BLaER1 treated with 17β-estradiol and CSF1 and Interleukin-3, amounts not matched to agents 10 nM and 100 nM (cell line): ENCODE results near the gene RAB27B.
A peak's percentile ranks its signal among the peaks of the same experiment; 100 is the strongest.
"Not testable (repeated sequence)": the region's sequence is repeated elsewhere in the genome, so short reads cannot be mapped to it uniquely, and the experiment has no call there.

Experiments used
- H3K27ac ChIP-seq, 11 experiments: shearing (Covaris generic); formaldehyde crosslinking; 2 replicates each; pipeline ENCODE4 v1.8.1; 2022
- H3K27me3 ChIP-seq, 11 experiments: shearing (Covaris generic); formaldehyde crosslinking; 2 replicates each; pipeline ENCODE4 v1.8.1; 2022
- H3K36me3 ChIP-seq, 11 experiments: shearing (Covaris generic); formaldehyde crosslinking; 2 replicates each; pipeline ENCODE4 v1.8.1; 2022
- H3K4me1 ChIP-seq, 10 experiments: shearing (Covaris generic); formaldehyde crosslinking; 2 replicates each; pipeline ENCODE4 v1.8.1; 2022
- H3K4me2 ChIP-seq, 11 experiments: shearing (Covaris generic); formaldehyde crosslinking; 2 replicates each; pipeline ENCODE4 v1.8.1; 2022
- H3K4me3 ChIP-seq, 10 experiments: shearing (Covaris generic); formaldehyde crosslinking; 2 replicates each; pipeline ENCODE4 v1.8.1; 2022
- H3K9ac ChIP-seq, 11 experiments: shearing (Covaris generic); formaldehyde crosslinking; 2 replicates each; pipeline ENCODE4 v1.8.1; 2022
- H3K9me3 ChIP-seq, 11 experiments: shearing (Covaris generic); formaldehyde crosslinking; replicated peaks in 1 of 11; 2 replicates each; pipeline ENCODE4 v1.8.1; 2022
- H4K20me1 ChIP-seq, 11 experiments: shearing (Covaris generic); formaldehyde crosslinking; 2 replicates each; pipeline ENCODE4 v1.8.1; 2022
- Cebpa-rat ChIP-seq, 11 experiments: shearing (Covaris generic); IDR thresholded peaks; 2 replicates each; pipeline ENCODE4 v1.8.1; 2022

The RAB27B gene

GRCh38 chr18:54807303-54807702 lies 21.0 kb upstream of the RAB27B start:
- TF ChIP-seq Cebpa-rat (IDR thresholded peaks at IDR 0.05): no peak
- Histone ChIP-seq H3K9ac (no peak overlapping the region), H3K27me3 (no peaks in the 10 kb centered on the region), H3K4me2 (peak overlapping the region; percentile 42 to 84 (median 61); a peak in 20 of 22 replicates), H3K9me3 (peaks cover 0 to 27% (median 10%) of the 10 kb centered on the region in 11 experiments; a peak in 11 of 22 replicates), H3K4me3 (no peak overlapping the region; a peak in 1 of 20 replicates), H4K20me1 (no peaks in the 10 kb centered on the region), H3K4me1 (peaks cover 30 to 46% (median 35%) of the 10 kb centered on the region in 10 experiments), H3K36me3 (no peaks in the 10 kb centered on the region), H3K27ac (peak overlapping the region in 9 of 11 experiments; percentile 63 to 87 (median 78); a peak in 16 of 22 replicates)

GRCh38 chr18:54810662-54811061 lies 17.6 kb upstream of the RAB27B start:
- H3K9ac ChIP-seq, H3K36me3 ChIP-seq, H3K27me3 ChIP-seq, H4K20me1 ChIP-seq, H3K4me2 ChIP-seq, H3K27ac ChIP-seq, H3K4me3 ChIP-seq: not testable (repeated sequence)
- Histone ChIP-seq H3K4me1 (peaks cover 17 to 26% (median 19%) of the 10 kb centered on the region in 10 experiments), H3K9me3 (peaks cover 0 to 11% (median 3%) of the 10 kb centered on the region in 11 experiments; a peak in 7 of 22 replicates)

GRCh38 chr18:54812885-54813284 lies 15.4 kb upstream of the RAB27B start:
- no peak overlapping the region for H3K4me3 ChIP-seq
- TF ChIP-seq Cebpa-rat (IDR thresholded peaks at IDR 0.05): no peak
- no peak overlapping the region for H3K9ac ChIP-seq
- no peaks in the 10 kb centered on the region for H3K27me3 ChIP-seq
- H3K27ac ChIP-seq: no peak overlapping the region
- H3K36me3 ChIP-seq: no peaks in the 10 kb centered on the region
- H3K4me1 ChIP-seq: peaks cover 0 to 5% (median 0%) of the 10 kb centered on the region in 10 experiments; a peak in 2 of 20 replicates
- H3K4me2 ChIP-seq: no peak overlapping the region
- peaks cover 0 to 5% (median 3%) of the 10 kb centered on the region in 11 experiments; a peak in 5 of 22 replicates for H3K9me3 ChIP-seq
- H4K20me1 ChIP-seq: no peaks in the 10 kb centered on the region

DNA sequence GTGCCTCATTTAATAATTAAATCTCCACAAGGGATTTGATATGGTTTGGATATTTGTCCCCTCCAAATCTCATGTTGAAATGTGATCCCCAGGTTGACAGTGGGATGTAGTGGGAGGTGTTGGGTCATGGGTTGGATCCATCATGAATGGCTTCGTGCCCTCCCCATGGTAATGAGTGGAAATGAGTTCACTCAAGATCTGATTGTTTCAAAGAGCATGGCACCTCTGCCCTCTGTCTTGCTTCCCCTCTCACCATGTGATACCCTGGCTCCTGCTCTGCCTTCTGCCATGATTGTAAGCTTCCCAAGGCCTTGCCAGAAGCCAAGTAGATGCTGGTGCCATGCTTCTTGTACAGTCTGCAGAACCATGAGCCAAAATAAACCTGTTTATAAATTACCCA lies 15.0 kb upstream of the RAB27B start:
- Histone ChIP-seq H3K4me1 (peaks cover 0 to 5% (median 0%) of the 10 kb centered on the region in 10 experiments; a peak in 1 of 20 replicates), H3K9ac (no peak overlapping the region), H4K20me1 (no peaks in the 10 kb centered on the region), H3K4me3 (no peak overlapping the region), H3K4me2 (no peak overlapping the region), H3K27ac (no peak overlapping the region), H3K36me3 (no peaks in the 10 kb centered on the region), H3K9me3 (peaks cover 0 to under 1% (median 0%) of the 10 kb centered on the region in 11 experiments; a peak in 2 of 22 replicates), H3K27me3 (no peaks in the 10 kb centered on the region)
- TF ChIP-seq Cebpa-rat (IDR thresholded peaks at IDR 0.05): no peak

GRCh38 chr18:54813977-54814565 lies 14.2 kb upstream of the RAB27B start:
- TF ChIP-seq Cebpa-rat (IDR thresholded peaks at IDR 0.05): no peak

GRCh38 chr18:54815086-54815485 lies 13.2 kb upstream of the RAB27B start:
- Histone ChIP-seq H3K27ac (no peak overlapping the region), H3K4me2 (no peak overlapping the region), H3K4me1 (peaks cover 0 to 5% (median 0%) of the 10 kb centered on the region in 10 experiments; a peak in 1 of 20 replicates), H3K4me3 (no peak overlapping the region), H3K9me3 (no peaks in the 10 kb centered on the region), H3K9ac (no peak overlapping the region), H4K20me1 (no peaks in the 10 kb centered on the region), H3K27me3 (no peaks in the 10 kb centered on the region), H3K36me3 (no peaks in the 10 kb centered on the region)
- no peak for TF ChIP-seq Cebpa-rat (IDR thresholded peaks at IDR 0.05)

More at GRCh38 chr18:54813977-54814565, 14.2 kb upstream of the RAB27B start:
- Histone ChIP-seq H3K4me2 (no peak overlapping the region), H3K36me3 (no peaks in the 10 kb centered on the region), H3K4me3 (no peak overlapping the region), H3K9ac (no peak overlapping the region), H3K27me3 (no peaks in the 10 kb centered on the region), H3K4me1 (peaks cover 0 to 5% (median 0%) of the 10 kb centered on the region in 10 experiments; a peak in 1 of 20 replicates), H3K9me3 (no peaks in the 10 kb centered on the region; a peak in 2 of 22 replicates), H4K20me1 (no peaks in the 10 kb centered on the region), H3K27ac (no peak overlapping the region)

DNA sequence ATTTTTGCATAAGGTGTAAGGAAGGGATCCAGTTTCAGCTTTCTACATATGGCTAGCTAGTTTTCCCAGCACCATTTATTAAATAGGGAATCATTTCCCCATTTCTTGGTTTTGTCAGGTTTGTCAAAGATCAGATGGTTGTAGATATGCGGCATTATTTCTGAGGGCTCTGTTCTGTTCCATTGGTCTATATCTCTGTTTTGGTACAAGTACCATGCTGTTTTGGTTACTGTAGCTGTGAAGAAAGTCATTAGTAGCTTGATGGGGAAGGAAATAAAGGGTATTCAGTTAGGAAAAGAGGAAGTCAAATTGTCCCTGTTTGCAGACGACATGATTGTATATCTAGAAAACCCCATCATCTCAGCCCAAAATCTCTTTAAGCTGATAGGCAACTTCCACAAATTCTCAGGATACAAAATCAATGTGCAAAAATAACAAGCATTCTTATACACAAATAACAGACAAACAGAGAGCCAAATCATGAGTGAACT lies 7.4 kb upstream of the RAB27B start:
- not testable (repeated sequence) for H3K9ac ChIP-seq, H3K9me3 ChIP-seq, H3K4me3 ChIP-seq, H3K4me2 ChIP-seq, H4K20me1 ChIP-seq, H3K36me3 ChIP-seq, H3K4me1 ChIP-seq, H3K27ac ChIP-seq, H3K27me3 ChIP-seq

DNA sequence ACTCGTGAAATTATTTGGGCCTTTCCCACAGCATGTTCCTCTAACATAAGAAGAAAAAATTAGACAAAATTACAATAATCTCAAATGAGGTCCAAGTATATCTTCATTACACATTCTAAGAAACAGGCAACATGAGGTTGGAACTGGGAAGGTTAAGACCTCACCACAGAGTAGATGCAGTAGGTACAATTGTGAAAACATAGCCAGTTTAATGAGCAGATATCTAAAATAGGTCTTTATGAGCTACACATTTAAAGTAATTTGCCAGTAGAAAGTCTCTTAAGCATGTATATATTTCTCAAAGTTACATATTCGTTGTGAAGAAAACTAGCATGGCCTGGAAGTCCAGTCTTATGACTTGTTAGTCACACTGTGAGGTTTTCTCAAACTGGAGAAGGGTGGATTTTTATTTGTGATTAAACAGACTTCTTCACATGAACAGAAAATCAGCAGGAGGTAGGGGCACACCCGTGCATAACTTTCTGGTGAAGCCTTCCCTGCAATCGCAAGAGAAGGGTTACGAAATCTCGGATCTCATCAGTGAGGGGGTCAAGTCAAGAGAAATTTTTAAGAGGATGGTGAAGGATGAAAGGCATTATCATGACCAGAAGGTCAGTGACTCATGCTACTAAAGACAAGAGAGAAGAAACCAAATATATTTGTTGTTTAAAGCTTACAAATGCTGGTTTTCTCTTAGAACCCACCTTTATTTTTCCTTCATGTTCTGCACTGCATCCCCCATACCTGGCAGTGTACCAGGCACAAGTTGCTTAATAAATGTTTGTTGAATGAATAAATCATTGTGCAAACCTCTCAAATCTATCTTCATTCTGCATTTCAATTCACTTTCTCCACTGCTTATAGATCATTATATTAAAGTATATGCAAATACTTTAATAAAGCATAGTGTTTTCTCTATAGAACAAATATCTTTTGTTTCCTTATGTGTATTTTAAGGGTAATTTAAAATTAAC lies 5.1 kb upstream of the RAB27B start:
- H3K27ac ChIP-seq: no peak overlapping the region
- TF ChIP-seq Cebpa-rat (IDR thresholded peaks at IDR 0.05): 0 out of 22 replicates have a peak, but pooled peaks of 2 of the 11 experiments have one; percentile 12 to 25
- no peak overlapping the region for H3K4me3 ChIP-seq

GRCh38 chr18:54824761-54825160 lies 3.5 kb upstream of the RAB27B start:
- H4K20me1 ChIP-seq: no peaks in the 10 kb centered on the region
- no peaks in the 10 kb centered on the region for H3K36me3 ChIP-seq
- peaks cover 0 to 13% (median 8%) of the 10 kb centered on the region in 11 experiments; a peak in 10 of 22 replicates for H3K9me3 ChIP-seq
- H3K27me3 ChIP-seq: no peaks in the 10 kb centered on the region
- no peak overlapping the region for H3K4me2 ChIP-seq
- TF ChIP-seq Cebpa-rat (IDR thresholded peaks at IDR 0.05): no peak
- no peak overlapping the region for H3K9ac ChIP-seq
- H3K4me1 ChIP-seq: peaks cover 0 to 9% (median 0%) of the 10 kb centered on the region in 10 experiments; a peak in 5 of 20 replicates
- no peak overlapping the region for H3K4me3 ChIP-seq
- H3K27ac ChIP-seq: no peak overlapping the region

More for the DNA sequence above, 5.1 kb upstream of the RAB27B start:
- Histone ChIP-seq H3K36me3 (no peaks in the 10 kb centered on the region), H3K27me3 (no peaks in the 10 kb centered on the region), H3K4me1 (peaks cover 0 to 9% (median 0%) of the 10 kb centered on the region in 10 experiments; a peak in 5 of 20 replicates), H3K4me2 (peak overlapping the region in 5 of 11 experiments; percentile 0 to 24 (median 9); a peak in 7 of 22 replicates), H3K9me3 (peaks cover 0 to 6% (median 3%) of the 10 kb centered on the region in 11 experiments; a peak in 8 of 22 replicates), H4K20me1 (no peaks in the 10 kb centered on the region), H3K9ac (no peak overlapping the region)
